NB4 (cell line): Measurements from ENCODE around the gene BRF1.
A peak's percentile ranks its signal among the peaks of the same experiment; 100 is the strongest.

ENCODE experiments used
- DNase-seq: peaks from one replicate; pipeline ENCODE4 v3.0.0; 2010; ENCODE audit warnings: low read depth
- H3K4me3 ChIP-seq: one replicate; pipeline ENCODE4 v1.5.1; 2011; ENCODE audit warnings: mild to moderate bottlenecking, low read depth, low read length, moderate library complexity
- MAX ChIP-seq: IDR thresholded peaks from 2 replicates; pipeline ENCODE4 v1.6.1; 2011; ENCODE audit warnings: low read depth, low read length
- MYC ChIP-seq: IDR thresholded peaks from 2 replicates; pipeline ENCODE4 v1.6.1; 2011; ENCODE audit warnings: low read depth, low read length
- POLR2A ChIP-seq: IDR thresholded peaks from 2 replicates; pipeline ENCODE4 v1.6.1; 2011; ENCODE audit warnings: mild to moderate bottlenecking; ENCODE audit not compliant: insufficient read length; ENCODE audit errors: extremely low read depth
- TF ChIP-seq, protein P1 (sequence below): IDR thresholded peaks from one replicate; pipeline ENCODE4 v1.5.1; 2012; ENCODE audit warnings: low read depth, low read length

BRF1 gene

DNA sequence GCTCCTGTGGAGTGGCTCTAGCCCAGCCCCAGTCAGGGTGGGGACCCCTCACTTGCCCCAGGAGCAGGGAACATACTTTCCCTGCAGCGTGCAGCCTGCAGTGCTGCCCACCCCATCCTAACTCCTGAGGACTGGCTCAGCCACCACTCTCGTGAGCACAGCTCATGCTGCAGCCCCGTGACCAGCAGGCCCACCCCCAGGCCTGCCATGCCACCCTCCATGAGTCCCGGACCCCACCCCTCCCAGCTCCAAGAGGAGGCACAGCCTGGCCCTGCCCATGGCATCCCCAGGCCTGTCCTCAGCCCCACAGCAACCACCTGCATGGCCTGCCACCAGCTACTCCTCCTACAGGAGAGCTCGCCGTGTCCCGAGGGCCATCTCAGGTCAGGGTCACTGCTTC lies 128.3 kb downstream of the BRF1 start:
- TF ChIP-seq, protein P1, sequence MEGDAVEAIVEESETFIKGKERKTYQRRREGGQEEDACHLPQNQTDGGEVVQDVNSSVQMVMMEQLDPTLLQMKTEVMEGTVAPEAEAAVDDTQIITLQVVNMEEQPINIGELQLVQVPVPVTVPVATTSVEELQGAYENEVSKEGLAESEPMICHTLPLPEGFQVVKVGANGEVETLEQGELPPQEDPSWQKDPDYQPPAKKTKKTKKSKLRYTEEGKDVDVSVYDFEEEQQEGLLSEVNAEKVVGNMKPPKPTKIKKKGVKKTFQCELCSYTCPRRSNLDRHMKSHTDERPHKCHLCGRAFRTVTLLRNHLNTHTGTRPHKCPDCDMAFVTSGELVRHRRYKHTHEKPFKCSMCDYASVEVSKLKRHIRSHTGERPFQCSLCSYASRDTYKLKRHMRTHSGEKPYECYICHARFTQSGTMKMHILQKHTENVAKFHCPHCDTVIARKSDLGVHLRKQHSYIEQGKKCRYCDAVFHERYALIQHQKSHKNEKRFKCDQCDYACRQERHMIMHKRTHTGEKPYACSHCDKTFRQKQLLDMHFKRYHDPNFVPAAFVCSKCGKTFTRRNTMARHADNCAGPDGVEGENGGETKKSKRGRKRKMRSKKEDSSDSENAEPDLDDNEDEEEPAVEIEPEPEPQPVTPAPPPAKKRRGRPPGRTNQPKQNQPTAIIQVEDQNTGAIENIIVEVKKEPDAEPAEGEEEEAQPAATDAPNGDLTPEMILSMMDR, result no peak
- TF ChIP-seq MAX, result no peak
- TF ChIP-seq MYC, result no peak
- no peak for TF ChIP-seq POLR2A
- no peak overlapping the region for H3K4me3 ChIP-seq
- no peak for DNase-seq

DNA sequence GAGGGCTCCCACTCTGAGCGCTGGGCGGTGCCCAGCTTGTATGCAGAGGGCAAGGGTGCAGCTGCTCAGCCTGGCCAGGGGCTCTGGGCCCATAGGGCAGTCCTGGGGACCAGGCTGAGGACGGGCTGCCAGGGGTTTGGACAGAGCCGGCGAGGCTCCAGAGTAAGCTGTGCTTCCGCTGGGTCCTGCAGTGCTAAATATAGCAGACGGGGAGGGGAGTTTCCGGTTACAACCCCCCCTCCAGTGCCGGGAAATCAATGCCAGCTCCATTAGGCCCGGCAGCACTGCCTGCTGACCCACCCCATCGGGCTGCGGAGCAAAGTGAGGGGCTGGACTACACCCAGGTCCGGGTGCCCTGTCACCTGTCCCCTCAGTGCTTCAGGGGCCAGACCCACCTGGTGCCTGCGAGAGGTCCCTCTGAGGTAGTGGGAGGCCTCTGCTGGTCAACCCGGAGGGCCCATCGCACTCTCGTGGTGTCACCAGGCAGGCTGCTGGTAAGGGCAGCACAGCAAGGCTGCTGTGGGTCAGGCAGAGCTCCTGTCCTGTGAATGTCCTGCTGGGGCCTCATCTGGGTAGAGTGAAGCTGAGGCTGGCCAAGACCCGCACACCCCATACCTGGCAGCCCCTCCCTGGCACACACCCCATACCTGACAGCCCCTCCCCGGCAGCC lies 129.7 kb downstream of the BRF1 start:
- TF ChIP-seq, protein P1, result no peak
- TF ChIP-seq MAX, result no peak
- TF ChIP-seq MYC, result no peak
- no peak for TF ChIP-seq POLR2A
- H3K4me3 ChIP-seq, result no peak overlapping the region
- DNase-seq, result no peak

DNA sequence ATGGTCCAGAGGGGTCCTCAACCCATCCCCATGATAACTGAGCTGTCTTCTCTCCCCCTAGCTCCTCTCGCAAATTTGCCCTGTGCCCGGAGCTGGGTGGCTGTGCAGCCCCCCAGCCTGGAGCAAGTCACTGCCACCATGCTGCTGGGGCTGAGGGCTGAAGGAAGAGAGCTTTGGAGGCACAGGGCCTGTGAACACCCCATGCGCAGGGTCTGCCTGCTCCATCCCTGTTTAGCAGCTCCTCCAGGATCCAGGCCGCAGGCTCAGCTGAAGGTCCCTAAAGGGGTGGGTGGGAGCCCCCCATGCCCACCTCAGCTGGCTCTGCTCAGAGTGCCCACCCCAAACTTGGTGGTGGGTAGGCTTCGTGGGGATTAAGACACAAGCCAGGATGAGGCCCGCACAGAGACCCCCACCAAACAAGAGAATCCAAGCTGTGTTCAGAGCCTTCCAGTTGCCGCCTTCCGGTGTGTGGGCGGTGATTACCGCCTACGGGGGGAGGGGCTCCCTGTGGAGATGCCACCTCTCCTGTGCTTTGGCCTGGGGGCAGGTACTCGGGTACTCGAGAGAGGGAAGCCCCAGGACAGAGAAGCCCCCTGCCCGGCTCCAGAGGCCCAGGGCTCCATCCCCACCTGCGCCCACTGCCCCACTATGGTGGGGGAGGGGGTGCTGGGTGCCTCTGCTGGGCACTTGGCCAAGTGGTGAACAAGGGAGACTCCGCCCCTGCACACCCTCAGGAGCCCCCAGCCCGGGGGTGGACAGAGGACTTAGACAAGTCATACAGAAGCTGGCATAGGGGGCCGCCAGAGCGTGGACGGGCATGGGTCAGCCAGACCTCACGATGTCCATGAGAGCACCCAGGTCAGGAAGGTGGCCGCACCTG lies 130.8 kb downstream of the BRF1 start:
- no peak for DNase-seq
- TF ChIP-seq POLR2A (no peak), MYC (no peak), MAX (no peak)
- TF ChIP-seq, protein P1, result no peak
- H3K4me3 ChIP-seq, result no peak overlapping the region

DNA sequence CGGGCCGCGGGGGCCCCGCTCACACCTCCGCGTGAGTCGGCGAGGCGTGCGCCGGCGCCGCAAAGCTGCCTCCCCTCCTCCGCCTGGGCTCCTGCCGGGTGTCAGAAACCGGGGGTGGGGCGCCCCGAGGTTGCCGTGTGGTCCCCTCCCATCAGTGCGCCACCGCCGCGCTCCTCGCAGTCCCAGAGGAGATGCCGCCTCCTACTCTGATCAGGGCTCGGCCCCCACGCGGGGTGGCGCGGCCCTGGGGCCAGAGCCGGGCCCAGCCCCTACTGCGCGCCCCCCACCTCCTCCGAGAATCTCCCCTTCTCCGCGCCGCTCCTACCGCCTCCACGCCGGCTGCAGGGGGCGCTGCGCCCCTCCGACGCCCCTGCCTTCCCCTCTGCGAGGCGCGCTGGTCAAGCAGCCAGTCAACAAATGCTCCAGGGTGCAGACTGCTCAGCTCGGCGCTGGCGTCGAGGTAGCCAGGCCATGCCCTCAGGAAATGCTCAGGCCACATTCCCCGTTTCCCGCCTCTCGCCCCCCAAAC lies 131.8 kb downstream of the BRF1 start:
- TF ChIP-seq, protein P1, result peak; percentile 27
- no peak for TF ChIP-seq POLR2A
- no peak for TF ChIP-seq MAX
- DNase-seq, result no peak
- H3K4me3 ChIP-seq, result no peak overlapping the region

DNA sequence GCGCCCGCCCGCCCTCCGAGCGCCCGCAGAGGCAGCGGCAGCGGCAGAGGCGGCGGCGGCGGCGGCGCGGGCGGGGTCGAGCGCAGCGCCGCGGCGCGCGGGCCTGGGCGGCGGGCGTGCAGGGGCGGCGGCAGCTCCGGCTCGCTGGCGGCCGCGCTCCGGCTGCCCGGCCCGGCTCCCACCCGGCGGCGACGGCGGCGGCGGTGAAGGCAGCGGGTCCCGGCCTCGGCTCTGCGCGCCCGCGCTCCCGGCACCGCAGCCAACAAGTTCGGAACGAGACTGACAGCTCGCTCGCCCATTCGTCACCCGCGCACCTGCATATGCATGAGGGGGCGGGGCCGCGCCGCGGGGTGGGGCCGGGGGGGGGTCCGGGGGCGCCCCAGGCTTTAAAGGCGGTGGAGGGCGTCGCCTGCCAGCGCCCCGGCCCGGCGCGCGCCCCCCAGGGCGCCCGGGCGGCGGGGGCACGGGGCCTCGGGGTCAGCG lies 132.3 kb downstream of the BRF1 start, which contains the start of gene JAG2:
Gene JAG2, minus strand, starts transcription at position 281 of the 483 bp plus-strand sequence. CDS start 356 bp downstream, outside the sequence.
- no peak for DNase-seq
- no peak for TF ChIP-seq MAX
- TF ChIP-seq POLR2A, result no peak
- no peak for TF ChIP-seq MYC
- no peak within 1 kb of the TSS for H3K4me3 ChIP-seq
